ENCODE results near the gene BCKDHA.

GRCh38 chr19:41356984-41357739 lies 40.5 kb upstream of the BCKDHA start:
- TF ChIP-seq CTCF (IDR thresholded peaks at IDR 0.05; ENCODE audit: insufficient read depth, low read length, poor library complexity, severe bottlenecking) (no peak), EZH2phosphoT487 (conservative IDR thresholded peaks at IDR 0.05; ENCODE audit: low read length) (no peak)
